Heart left ventricle (tissue), 16 donors: ENCODE data around the gene UBALD1. TPM values are rescaled to one million over a fixed set of nuclear protein-coding genes. Genes with fewer than 3 reads are reported as not detected.

Experiments
- ATAC-seq, 4 donors: fragments of 200-7000 bp; cut with Tn5 transposase; one replicate each; pipeline ENCODE4 v1.9.1; 2020 to 2022; ENCODE audit warnings: moderate library complexity in 4 of 4, mild to moderate bottlenecking in 3 of 4, moderate number of reproducible peaks in 1 of 4
- DNase-seq, 5 donors: peaks; one replicate each; pipeline ENCODE4 v3.0.0-alpha.2; 2020
- H3K27ac ChIP-seq, 12 donors: fragments of 200-600 bp; sonication (generic) in 4 of 12; one replicate each; pipeline versions ENCODE4 v1.5.0 to v1.8.0; 2016 to 2022; ENCODE audit warnings: mild to moderate bottlenecking in 2 of 12
- H3K27me3 ChIP-seq, 9 donors: fragments of 200-600 bp; sonication (generic) in 2 of 9; one replicate each; pipeline versions ENCODE4 v1.5.1 to v1.8.0; 2016 to 2022; ENCODE audit warnings: mild to moderate bottlenecking in 3 of 9
- H3K36me3 ChIP-seq, 9 donors: fragments of 200-600 bp; sonication (generic) in 2 of 9; one replicate each; pipeline versions ENCODE4 v1.5.0 to v1.8.0; 2018 to 2022; ENCODE audit warnings: mild to moderate bottlenecking in 2 of 9
- H3K4me1 ChIP-seq, 12 donors: fragments of 200-600 bp; sonication (generic) in 4 of 12; one replicate each; pipeline versions ENCODE4 v1.5.0 to v1.8.0; 2016 to 2022; ENCODE audit warnings: mild to moderate bottlenecking in 3 of 12
- H3K4me3 ChIP-seq, 12 donors: fragments of 200-600 bp; sonication (generic) in 4 of 12; one replicate each; pipeline versions ENCODE4 v1.5.0 to v1.8.0; 2017 to 2022; ENCODE audit warnings: mild to moderate bottlenecking in 9 of 12, moderate library complexity in 4 of 12
- H3K9me3 ChIP-seq, 12 donors: fragments of 200-600 bp; sonication (generic) in 4 of 12; one replicate each; pipeline versions ENCODE4 v1.5.0 to v1.8.0; 2016 to 2022; ENCODE audit warnings: mild to moderate bottlenecking in 1 of 12
- CTCF ChIP-seq, 12 donors: fragments of 200-600 bp; sonication (generic) in 4 of 12; IDR thresholded peaks; one replicate each; pipeline versions ENCODE4 v1.5.0 to v1.8.0; 2018 to 2022; ENCODE audit warnings: antibody characterized with exemption in 12 of 12, mild to moderate bottlenecking in 5 of 12
- POLR2A ChIP-seq, 2 donors: fragments of 450-650 bp; IDR thresholded peaks; one replicate each; pipeline ENCODE4 v1.6.1; 2017; ENCODE audit warnings: antibody characterized with exemption in 2 of 2, mild to moderate bottlenecking in 2 of 2, moderate library complexity in 2 of 2
- WGBS, 4 donors: extraction: QIAGEN DNeasy Blood & Tissue Kit in 2 of 4; methylation state at CpG; one replicate each; pipeline versions ENCODE4 v1.1.5 to v1.1.7; 2013 to 2018; 5-methylcytosine and 5-hydroxymethylcytosine counted together
- intact Hi-C, 10 donors: fragments of 100-400 bp; cut with DNase I; formaldehyde crosslinking; loops; one replicate each; pipeline versions ENCODE4 v1.11.1 to v1.14.2; 2022
- polyA plus RNA-seq, 2 donors: library from polyadenylated mRNA; stranded (reverse); fragments of 200-250 nt; gene quantifications; one replicate each; pipeline ENCODE4 v1.2.3, GENCODE V29; 2013
- total RNA-seq, 9 donors: library from RNA; depleted of rRNA in 2 of 9; stranded (reverse); fragments of >200 nt in 2 of 9; fragmentation: NEBNext Ultra II Directional in 3 of 9; extraction: Animal tissue kit (Norgen Biotek cat#: 25700) in 3 of 9; gene quantifications; one replicate each; pipeline versions ENCODE4 v1.1.0 to v1.2.4, GENCODE V29; 2016 to 2023
- donor health status: ischemic (EF 13 %, LVEDD 7.1; RV severe dilation, severe dysfunction).
- donor health status: healthy with polysubstance abuse.
- donor health status: DM: no; HTN: yes; CAD: no.
- donor health status: DM: no; HTN: no; CAD: no.
- donor health status: ischemic (EF 25% LVEDD 6.9; RV normal size, moderate dysfunction).
- donor health status: ischemic (EF 25% LVEDD 5.7; RV mildly dilated, moderate dysfunction).
- donor health status: healthy.
- donor health status: DM: yes; HTN: yes; CAD: no.
- donor health status: ischemic (EF 35%, LVEDD 5.7; RV mildly dilated, moderate dysfunction).
- donor health status: nonischemic (EF 11% LVEDD 7.7; RV severe dilation, severe dysfunction).
- donor health status: DM: yes; HTN: yes; CAD: no.
- donor health status: PGD.
- donor health status: ischemic (EF 29% LVEDD 5.4; RV normal size, mild dysfunction).
- donor health status: nonischemic (EF 23%, LVEDD 6.1; RV moderate dilation, normal function).

Gene UBALD1
- total and polyA plus RNA-seq, 11 donors = 9.1 to 38.9 (median 19.4) TPM

GRCh38 chr16:4649744-4650442 is 35.2 kb upstream of the UBALD1 start:
- TF ChIP-seq POLR2A (IDR thresholded peaks at IDR 0.05) (no peak), CTCF (IDR thresholded peaks at IDR 0.05) (no peak)
- no peak overlapping the region for H3K4me3 ChIP-seq
- intact Hi-C loops = no loop called here
- no peak overlapping the region for H3K27ac ChIP-seq
- H3K4me1 ChIP-seq = peaks cover 0 to 5% (median 0%) of the 10 kb centered on the region in 12 donors
- no peak for DNase-seq
- H3K36me3 ChIP-seq = peaks cover 0 to 72% (median 44%) of the 10 kb centered on the region in 9 donors
- ATAC-seq = peak in 1 of 4 donors; percentile 4
- H3K27me3 ChIP-seq = no peaks in the 10 kb centered on the region
- 89 to 94% (median 90%) methylated on average over 25 of the region's 25 CpGs for WGBS, 4 donors
- H3K9me3 ChIP-seq = no peaks in the 10 kb centered on the region

GRCh38 chr16:4648917-4649316 is 34.2 kb upstream of the UBALD1 start:
- intact Hi-C loops = no loop called here
- 92 to 97% (median 94%) methylated on average over 12 to 13 of the region's 13 CpGs for WGBS, 4 donors
- no peaks in the 10 kb centered on the region for H3K27me3 ChIP-seq
- no peak for DNase-seq
- peaks cover 0 to 5% (median 0%) of the 10 kb centered on the region in 12 donors for H3K4me1 ChIP-seq
- no peak for TF ChIP-seq CTCF (IDR thresholded peaks at IDR 0.05)
- no peak for TF ChIP-seq POLR2A (IDR thresholded peaks at IDR 0.05)
- no peak overlapping the region for H3K27ac ChIP-seq
- peaks cover 0 to 69% (median 35%) of the 10 kb centered on the region in 9 donors for H3K36me3 ChIP-seq
- no peaks in the 10 kb centered on the region for H3K9me3 ChIP-seq
- no peak for ATAC-seq
- no peak overlapping the region for H3K4me3 ChIP-seq

GRCh38 chr16:4647644-4647980 is 32.9 kb upstream of the UBALD1 start:
- intact Hi-C loops = no loop called here
- WGBS, 4 donors = 94 to 97% (median 95%) methylated on average over 8 of the region's 8 CpGs
- ATAC-seq (no peak), DNase-seq (no peak)
- Histone ChIP-seq H3K9me3 (no peaks in the 10 kb centered on the region), H3K27me3 (no peaks in the 10 kb centered on the region), H3K4me1 (peaks cover 0 to 5% (median 0%) of the 10 kb centered on the region in 12 donors), H3K4me3 (no peak overlapping the region), H3K27ac (no peak overlapping the region), H3K36me3 (peaks cover 0 to 58% (median 23%) of the 10 kb centered on the region in 9 donors)
- no peak for TF ChIP-seq POLR2A (IDR thresholded peaks at IDR 0.05)
- no peak for TF ChIP-seq CTCF (IDR thresholded peaks at IDR 0.05)

GRCh38 chr16:4646773-4647643 is 32.3 kb upstream of the UBALD1 start:
- TF ChIP-seq CTCF (IDR thresholded peaks at IDR 0.05) (no peak), POLR2A (IDR thresholded peaks at IDR 0.05) (no peak)
- H3K27me3 ChIP-seq = no peaks in the 10 kb centered on the region
- DNase-seq (no peak), ATAC-seq (no peak)
- H3K27ac ChIP-seq = no peak overlapping the region
- peaks cover 0 to 52% (median 17%) of the 10 kb centered on the region in 9 donors for H3K36me3 ChIP-seq
- H3K4me3 ChIP-seq = no peak overlapping the region
- 94 to 97% (median 96%) methylated on average over 14 to 22 of the region's 22 CpGs for WGBS, 4 donors
- H3K9me3 ChIP-seq = no peaks in the 10 kb centered on the region
- intact Hi-C loops = no loop called here
- peaks cover 0 to 6% (median 0%) of the 10 kb centered on the region in 12 donors for H3K4me1 ChIP-seq
